ENCODE results near the gene HHATL.

DNA sequence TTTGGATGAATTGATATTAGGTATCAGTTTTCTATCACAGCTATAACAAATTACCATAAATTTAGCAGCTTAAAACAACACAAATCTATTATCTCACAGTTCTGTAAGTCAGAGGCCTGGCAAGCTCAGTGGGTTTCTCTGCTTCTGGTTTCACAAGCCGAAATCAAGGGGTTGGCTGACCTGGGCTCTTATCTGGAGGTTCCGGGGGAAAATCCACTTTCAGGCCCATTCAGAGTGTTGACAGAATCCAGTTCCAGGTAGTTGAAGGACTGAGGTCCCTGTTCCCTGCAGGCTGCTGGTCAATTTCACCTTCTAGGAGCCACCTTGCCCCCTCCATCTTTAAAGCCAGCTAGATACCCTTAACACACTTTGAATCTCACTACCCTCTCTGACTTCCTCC lies 11.1 kb upstream of the HHATL start:
- TF ChIP-seq, protein P1, sequence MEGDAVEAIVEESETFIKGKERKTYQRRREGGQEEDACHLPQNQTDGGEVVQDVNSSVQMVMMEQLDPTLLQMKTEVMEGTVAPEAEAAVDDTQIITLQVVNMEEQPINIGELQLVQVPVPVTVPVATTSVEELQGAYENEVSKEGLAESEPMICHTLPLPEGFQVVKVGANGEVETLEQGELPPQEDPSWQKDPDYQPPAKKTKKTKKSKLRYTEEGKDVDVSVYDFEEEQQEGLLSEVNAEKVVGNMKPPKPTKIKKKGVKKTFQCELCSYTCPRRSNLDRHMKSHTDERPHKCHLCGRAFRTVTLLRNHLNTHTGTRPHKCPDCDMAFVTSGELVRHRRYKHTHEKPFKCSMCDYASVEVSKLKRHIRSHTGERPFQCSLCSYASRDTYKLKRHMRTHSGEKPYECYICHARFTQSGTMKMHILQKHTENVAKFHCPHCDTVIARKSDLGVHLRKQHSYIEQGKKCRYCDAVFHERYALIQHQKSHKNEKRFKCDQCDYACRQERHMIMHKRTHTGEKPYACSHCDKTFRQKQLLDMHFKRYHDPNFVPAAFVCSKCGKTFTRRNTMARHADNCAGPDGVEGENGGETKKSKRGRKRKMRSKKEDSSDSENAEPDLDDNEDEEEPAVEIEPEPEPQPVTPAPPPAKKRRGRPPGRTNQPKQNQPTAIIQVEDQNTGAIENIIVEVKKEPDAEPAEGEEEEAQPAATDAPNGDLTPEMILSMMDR (IDR thresholded peaks at IDR 0.05; ENCODE audit: control extremely low read depth in 1 of 3, insufficient read depth in 1 of 3, low read depth in 1 of 3, low read length in 3 of 3) = no peak
- TF ChIP-seq, protein P2, sequence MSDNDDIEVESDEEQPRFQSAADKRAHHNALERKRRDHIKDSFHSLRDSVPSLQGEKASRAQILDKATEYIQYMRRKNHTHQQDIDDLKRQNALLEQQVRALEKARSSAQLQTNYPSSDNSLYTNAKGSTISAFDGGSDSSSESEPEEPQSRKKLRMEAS (IDR thresholded peaks at IDR 0.05) = no peak
- TF ChIP-seq RFX5 (IDR thresholded peaks at IDR 0.05; ENCODE audit: borderline replicate concordance, low read depth, low read length) = no peak
- no peak for TF ChIP-seq POLR2A (IDR thresholded peaks at IDR 0.05; ENCODE audit: control extremely low read depth in 1 of 2, low read depth in 2 of 2, low read length in 2 of 2)
- TF ChIP-seq TEAD4 (IDR thresholded peaks at IDR 0.05; ENCODE audit: low read depth, low read length) = no peak
- TF ChIP-seq EZH2 (IDR thresholded peaks at IDR 0.05; ENCODE audit: low read depth, low read length, severe bottlenecking) = no peak
- TF ChIP-seq SIN3A (conservative IDR thresholded peaks at IDR 0.05 in 1 of 2, IDR thresholded peaks at IDR 0.05 in 1 of 2; ENCODE audit: low read depth in 1 of 2, low read length in 2 of 2) = no peak
- TF ChIP-seq, protein P3, sequence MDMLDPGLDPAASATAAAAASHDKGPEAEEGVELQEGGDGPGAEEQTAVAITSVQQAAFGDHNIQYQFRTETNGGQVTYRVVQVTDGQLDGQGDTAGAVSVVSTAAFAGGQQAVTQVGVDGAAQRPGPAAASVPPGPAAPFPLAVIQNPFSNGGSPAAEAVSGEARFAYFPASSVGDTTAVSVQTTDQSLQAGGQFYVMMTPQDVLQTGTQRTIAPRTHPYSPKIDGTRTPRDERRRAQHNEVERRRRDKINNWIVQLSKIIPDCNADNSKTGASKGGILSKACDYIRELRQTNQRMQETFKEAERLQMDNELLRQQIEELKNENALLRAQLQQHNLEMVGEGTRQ (IDR thresholded peaks at IDR 0.05; ENCODE audit: low read length) = no peak
- no peak for TF ChIP-seq BACH1 (IDR thresholded peaks at IDR 0.05; ENCODE audit: low read length)
- no peak for TF ChIP-seq SIRT6 (IDR thresholded peaks at IDR 0.05; ENCODE audit: low read length)
- no peak for TF ChIP-seq POLR2AphosphoS5 (IDR thresholded peaks at IDR 0.05; ENCODE audit: low read depth, low read length)
- TF ChIP-seq JUN (IDR thresholded peaks at IDR 0.05; ENCODE audit: low read depth, low read length) = no peak
- no peak for TF ChIP-seq ZNF274 (IDR thresholded peaks at IDR 0.05; ENCODE audit: borderline replicate concordance, extremely low read depth, low read length)
- no peak for TF ChIP-seq EGR1 (IDR thresholded peaks at IDR 0.05; ENCODE audit: borderline replicate concordance, low read depth, low read length)
